K562 (cell line): Measurements from ENCODE around the gene MRPL41. TPM values are rescaled to one million over a fixed set of nuclear protein-coding genes. Genes with fewer than 3 reads are reported as not detected.

Experiments
- E2F1 ChIP-seq: sonication (generic); formaldehyde crosslinking; IDR thresholded peaks from 2 replicates; pipeline ENCODE4 v1.8.1; 2023; ENCODE audit warnings: mild to moderate bottlenecking, missing genetic modification reagents, moderate library complexity
- E2F6 ChIP-seq, 2 experiments: IDR thresholded peaks; 2 replicates each; pipeline ENCODE4 v1.6.1; 2011; ENCODE audit warnings: borderline replicate concordance in 1 of 2, control low read depth in 1 of 2, low read depth in 1 of 2, low read length in 1 of 2, mild to moderate bottlenecking in 1 of 2, mixed read lengths in 1 of 2, moderate library complexity in 1 of 2; ENCODE audit not compliant: insufficient read depth in 1 of 2, insufficient read length in 1 of 2, poor library complexity in 1 of 2, severe bottlenecking in 1 of 2; ENCODE audit errors: extremely low read depth in 1 of 2
- ETV5 ChIP-seq: sonication (generic); formaldehyde crosslinking; IDR thresholded peaks from 2 replicates; pipeline ENCODE4 v1.4.0; 2020; ENCODE audit warnings: low read depth, mild to moderate bottlenecking, missing genetic modification reagents
- GMEB1 ChIP-seq: fragments of 250-450 bp; sonication (Bioruptor Pico); IDR thresholded peaks from 2 replicates; pipeline ENCODE4 v1.4.0; 2020; ENCODE audit warnings: mild to moderate bottlenecking
- MAX ChIP-seq: sonication (generic); formaldehyde crosslinking; IDR thresholded peaks from 2 replicates; pipeline ENCODE4 v1.9.0; 2022; ENCODE audit warnings: mild to moderate bottlenecking, missing genetic modification reagents
- NCOR1 ChIP-seq: fragments of 450-650 bp; IDR thresholded peaks from 2 replicates; pipeline ENCODE4 v1.6.1; 2016; ENCODE audit warnings: mild to moderate bottlenecking, moderate library complexity
- NKRF ChIP-seq: fragments of 450-650 bp; IDR thresholded peaks from 2 replicates; pipeline ENCODE4 v1.6.1; 2016; ENCODE audit warnings: borderline replicate concordance
- RBFOX2 ChIP-seq: fragments of 200-400 bp; formaldehyde crosslinking; IDR thresholded peaks from 2 replicates; pipeline ENCODE4 v1.6.1; 2017; ENCODE audit warnings: low read depth, mild to moderate bottlenecking, low read length, moderate library complexity
- RBM39 ChIP-seq: fragments of 200-400 bp; formaldehyde crosslinking; optimal IDR thresholded peaks from 2 replicates; pipeline ENCODE3; 2018; ENCODE audit warnings: low read depth, low read length
- SP1 ChIP-seq: sonication (generic); formaldehyde crosslinking; IDR thresholded peaks from 2 replicates; pipeline ENCODE4 v1.8.1; 2022; ENCODE audit warnings: mild to moderate bottlenecking, missing genetic modification reagents
- TEAD1 ChIP-seq, 2 experiments: fragments of 450-650 bp in 1 of 2; sonication (generic) in 1 of 2; formaldehyde crosslinking; IDR thresholded peaks; 2 replicates each; pipeline versions ENCODE4 v1.4.0 to v1.8.0; 2020 to 2022; ENCODE audit warnings: mild to moderate bottlenecking in 2 of 2, missing genetic modification reagents in 1 of 2
- U2AF2 ChIP-seq: fragments of 200-400 bp; formaldehyde crosslinking; optimal IDR thresholded peaks from 2 replicates; pipeline ENCODE3; 2017; ENCODE audit warnings: low read depth, mild to moderate bottlenecking, low read length
- UBTF ChIP-seq, 2 experiments: IDR thresholded peaks; 2 replicates each; pipeline ENCODE4 v1.6.1; 2012; ENCODE audit warnings: improper control_type of control experiment in 2 of 2, low read depth in 2 of 2, low read length in 2 of 2, borderline replicate concordance in 1 of 2
- ZNF124 ChIP-seq: sonication (generic); formaldehyde crosslinking; IDR thresholded peaks from 2 replicates; pipeline ENCODE4 v1.8.1; 2022; ENCODE audit warnings: missing genetic modification reagents
- ZNF282 ChIP-seq: sonication (generic); formaldehyde crosslinking; IDR thresholded peaks from 2 replicates; pipeline ENCODE4 v1.8.1; 2023; ENCODE audit warnings: missing genetic modification reagents
- ZNF408 ChIP-seq: fragments of 250-450 bp; sonication (Bioruptor Pico); IDR thresholded peaks from 2 replicates; pipeline ENCODE4 v1.4.0; 2020; ENCODE audit warnings: low read depth, mild to moderate bottlenecking, moderate library complexity
- polyA plus RNA-seq, 8 experiments: library from polyadenylated mRNA; depleted of rRNA in 4 of 8; stranded (reverse) in 5 of 8; unstranded in 3 of 8; fragments of >200 nt; fragmentation: Nextera tagmentation in 2 of 8; fragmentation: Illumina TruSeq in 1 of 8; extraction: Ambion mirVana in 2 of 8; extraction: Trizol in 1 of 8; gene quantifications; 2 replicates each; pipeline versions ENCODE4 v1.2.1 to v1.2.3, GENCODE V29; 2011 to 2014; ENCODE audit warnings: inconsistent platforms in 1 of 8, missing spikeins in 1 of 8
- total RNA-seq, 7 experiments: library from RNA; depleted of rRNA in 6 of 7; stranded (reverse); fragments of >200 nt in 6 of 7; fragmentation: Illumina TruSeq in 2 of 7; extraction: Trizol in 2 of 7; gene quantifications; 2 replicates each; pipeline versions ENCODE4 v1.2.1 to v1.2.3, GENCODE V29; 2011 to 2021; ENCODE audit warnings: low replicate concordance in 1 of 7

MRPL41 gene
- total and polyA plus RNA-seq, 9 of the 15 experiments (the other 6 are each of a cell fraction or from before 2014, with no cell fraction given), result 2.6 to 259 (median 21.6) TPM

GRCh38 chr9:137590469-137591383 is 39.0 kb downstream of the MRPL41 start, which contains the start of gene ZMYND19 (continued):
- no peak; a peak in 2 of 4 replicates for TF ChIP-seq UBTF (IDR thresholded peaks at IDR 0.05; ENCODE audit: borderline replicate concordance in 1 of 2, low read depth in 2 of 2, low read length in 2 of 2)
- 0 out of 2 replicates have a peak, but pooled peaks have one; percentile 25 for TF ChIP-seq ETV5 (CRISPR knock-in tag)
- no peak for TF ChIP-seq RBM39
- TF ChIP-seq TEAD1 (CRISPR knock-in tag; IDR thresholded peaks at IDR 0.05), result 0 out of 4 replicates have a peak, but pooled peaks of 1 of the 2 experiments have one; percentile 48
- peak; percentile 44 for TF ChIP-seq MAX
- TF ChIP-seq RBFOX2, result peak; percentile 76
- TF ChIP-seq SP1 (CRISPR knock-in tag), result peak; percentile 67; the same call in 1 of the 2 replicates
- no peak for TF ChIP-seq ZNF408 (CRISPR knock-in tag)
- peak in 1 of 2 experiments; percentile 48 for TF ChIP-seq E2F6 (IDR thresholded peaks at IDR 0.05; ENCODE audit: borderline replicate concordance in 1 of 2, extremely low read depth in 1 of 2, insufficient read depth in 1 of 2, insufficient read length in 1 of 2, low read depth in 1 of 2, low read length in 1 of 2, poor library complexity in 1 of 2, severe bottlenecking in 1 of 2)
- TF ChIP-seq GMEB1 (CRISPR knock-in tag), result peak; percentile 80
- no peak for TF ChIP-seq U2AF2
- TF ChIP-seq ZNF282 (CRISPR knock-in tag), result peak; percentile 88; the same call in 1 of the 2 replicates
- peak; percentile 73; the same call in 1 of the 2 replicates for TF ChIP-seq NKRF
- TF ChIP-seq E2F1 (CRISPR knock-in tag), result 0 out of 2 replicates have a peak, but pooled peaks have one; percentile 40
- no peak for TF ChIP-seq ZNF124 (CRISPR knock-in tag)
- TF ChIP-seq NCOR1, result no peak
